Psoas muscle (tissue), 8 donors: ENCODE measurements around the gene CAPN7. TPM values are rescaled to one million over a fixed set of nuclear protein-coding genes. Genes with fewer than 3 reads are reported as not detected.

Source experiments
- ATAC-seq, 4 donors: fragments of 200-7000 bp; cut with Tn5 transposase; one replicate each; pipeline ENCODE4 v1.9.1; 2020; ENCODE audit warnings: moderate library complexity in 3 of 4, mild to moderate bottlenecking in 2 of 4
- DNase-seq, 2 donors: peaks; one replicate each; pipeline ENCODE4 v3.0.0-alpha.2; 2020
- H3K27ac ChIP-seq: fragments of 200-600 bp; one replicate; pipeline ENCODE4 v1.8.0; 2022
- H3K27me3 ChIP-seq, 3 donors: fragments of 200-600 bp in 1 of 3; one replicate each; pipeline versions ENCODE4 v1.6.1 to v1.8.0; 2013 to 2022; ENCODE audit warnings: low read length in 2 of 3, mild to moderate bottlenecking in 2 of 3, moderate library complexity in 1 of 3; ENCODE audit not compliant: insufficient read depth in 3 of 3
- H3K36me3 ChIP-seq, 2 donors: fragments of 200-600 bp in 1 of 2; one replicate each; pipeline versions ENCODE4 v1.6.1 to v1.8.0; 2013 to 2022; ENCODE audit warnings: low read depth in 1 of 2, mild to moderate bottlenecking in 1 of 2, moderate library complexity in 1 of 2; ENCODE audit not compliant: insufficient read depth in 1 of 2
- H3K4me1 ChIP-seq: fragments of 200-600 bp; one replicate; pipeline ENCODE4 v1.8.0; 2022
- H3K4me3 ChIP-seq: fragments of 200-600 bp; one replicate; pipeline ENCODE4 v1.8.0; 2022; ENCODE audit warnings: mild to moderate bottlenecking
- H3K9me3 ChIP-seq: fragments of 200-600 bp; one replicate; pipeline ENCODE4 v1.8.0; 2022
- CTCF ChIP-seq: fragments of 200-600 bp; IDR thresholded peaks from one replicate; pipeline ENCODE4 v1.8.0; 2022; ENCODE audit warnings: antibody characterized with exemption
- WGBS, 3 donors: extraction: QIAGEN DNeasy Blood & Tissue Kit; methylation state at CpG; one replicate each; pipeline versions ENCODE4 v1.1.6 to v1.1.7; 2013; 5-methylcytosine and 5-hydroxymethylcytosine counted together
- intact Hi-C, 2 donors: fragments of 100-400 bp; cut with DNase I; formaldehyde crosslinking; loops; one replicate each; pipeline versions ENCODE4 v1.11.0 to v1.14.2; 2022
- polyA plus RNA-seq, 3 donors: library from polyadenylated mRNA; stranded (reverse); fragments of 200-250 nt; gene quantifications; one replicate each; pipeline ENCODE4 v1.2.3, GENCODE V29; 2013
- total RNA-seq, 4 donors: library from RNA; stranded (reverse); fragmentation: NEBNext Ultra II Directional in 2 of 4; extraction: Animal tissue kit (Norgen Biotek cat#: 25700) in 2 of 4; gene quantifications; one replicate each; pipeline versions ENCODE4 v1.2.1 to v1.2.4, GENCODE V29; 2021 to 2023
- donor health status: healthy with polysubstance abuse.
- donor health status: DM: no; HTN: no; CAD: no; lungs with moderate emphysema.
- donor health status: Bipolar disorder and iron deficiency.
- donor health status: healthy.
- donor health status: DM: yes; HTN: yes; CAD: no.
- donor health status: DM: no; HTN: no; CAD: no.
- donor health status: DM: no; HTN: no; CAD: no.
- donor health status: DM: yes; HTN: yes; CAD: no.

The CAPN7 gene
- total and polyA plus RNA-seq, 7 donors, result 15.2 to 42.7 (median 26.8) TPM

DNA sequence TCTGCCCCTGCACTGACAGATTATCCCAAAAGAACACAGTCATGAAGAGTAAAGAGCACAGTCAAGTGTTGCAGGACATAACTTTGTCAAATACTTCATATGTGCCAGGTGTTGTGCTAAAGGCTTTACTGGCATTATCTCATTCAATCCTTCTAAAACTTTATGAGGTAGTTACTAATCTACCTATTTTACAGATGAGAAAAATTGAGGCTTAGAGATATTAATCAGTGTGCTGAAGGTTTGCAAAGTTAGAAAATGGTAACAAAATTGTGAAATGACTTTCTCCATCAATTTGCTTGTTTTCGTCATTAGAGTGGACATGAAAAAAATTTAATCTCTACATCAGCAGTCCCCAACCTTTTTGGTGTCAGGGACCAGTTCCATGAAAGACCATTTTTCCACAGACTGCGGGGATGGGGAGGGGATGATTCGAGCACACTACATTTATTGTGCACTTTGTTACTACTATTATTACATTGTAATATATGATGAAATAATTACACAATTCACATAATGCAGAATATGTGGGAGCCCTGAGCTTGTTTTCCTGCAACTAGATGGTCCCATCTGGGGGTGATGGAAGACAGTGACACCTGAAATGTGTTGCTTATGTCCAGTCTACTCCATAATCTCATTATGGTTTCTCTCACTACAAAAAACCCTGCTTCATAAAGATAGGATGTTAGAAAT is 8.6 kb upstream of the CAPN7 start:
- Histone ChIP-seq H3K27me3 (no peaks in the 10 kb centered on the region), H3K4me3 (no peak overlapping the region), H3K27ac (no peak overlapping the region), H3K9me3 (no peaks in the 10 kb centered on the region), H3K4me1 (no peaks in the 10 kb centered on the region), H3K36me3 (no peaks in the 10 kb centered on the region)
- no peak for DNase-seq
- 88 to 93% (median 93%) methylated on average over 3 of the region's 3 CpGs for WGBS, 3 donors
- intact Hi-C loops, result no loop called here
- no peak for TF ChIP-seq CTCF
- ATAC-seq, result no peak

DNA sequence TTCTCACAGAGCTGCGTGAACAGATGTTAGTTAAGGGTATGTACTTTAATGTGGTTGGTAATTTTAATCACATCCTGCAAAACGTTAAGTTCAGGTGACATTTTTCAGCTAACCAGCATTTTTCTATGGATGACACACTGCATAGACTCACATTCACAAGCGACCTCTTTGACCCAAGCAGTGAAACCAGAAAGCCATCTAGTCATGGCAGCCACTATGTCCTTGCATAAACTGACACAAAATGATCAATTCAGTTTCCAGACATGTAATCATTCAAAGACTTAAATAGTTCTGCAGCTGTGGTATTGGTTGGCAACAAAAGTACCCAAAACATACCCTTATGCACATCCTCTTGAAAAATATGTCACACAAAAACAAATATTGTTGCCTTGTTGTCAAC is 7.4 kb upstream of the CAPN7 start:
- H3K9me3 ChIP-seq, result no peaks in the 10 kb centered on the region
- no peak for ATAC-seq
- H3K4me3 ChIP-seq, result no peak overlapping the region
- 53 to 59% (median 59%) methylated on average over 3 of the region's 3 CpGs for WGBS, 3 donors
- no peaks in the 10 kb centered on the region for H3K4me1 ChIP-seq
- H3K27ac ChIP-seq, result no peak overlapping the region
- no peak for TF ChIP-seq CTCF
- DNase-seq, result no peak
- no peaks in the 10 kb centered on the region for H3K36me3 ChIP-seq
- no peaks in the 10 kb centered on the region for H3K27me3 ChIP-seq
- intact Hi-C loops, result no loop called here

DNA sequence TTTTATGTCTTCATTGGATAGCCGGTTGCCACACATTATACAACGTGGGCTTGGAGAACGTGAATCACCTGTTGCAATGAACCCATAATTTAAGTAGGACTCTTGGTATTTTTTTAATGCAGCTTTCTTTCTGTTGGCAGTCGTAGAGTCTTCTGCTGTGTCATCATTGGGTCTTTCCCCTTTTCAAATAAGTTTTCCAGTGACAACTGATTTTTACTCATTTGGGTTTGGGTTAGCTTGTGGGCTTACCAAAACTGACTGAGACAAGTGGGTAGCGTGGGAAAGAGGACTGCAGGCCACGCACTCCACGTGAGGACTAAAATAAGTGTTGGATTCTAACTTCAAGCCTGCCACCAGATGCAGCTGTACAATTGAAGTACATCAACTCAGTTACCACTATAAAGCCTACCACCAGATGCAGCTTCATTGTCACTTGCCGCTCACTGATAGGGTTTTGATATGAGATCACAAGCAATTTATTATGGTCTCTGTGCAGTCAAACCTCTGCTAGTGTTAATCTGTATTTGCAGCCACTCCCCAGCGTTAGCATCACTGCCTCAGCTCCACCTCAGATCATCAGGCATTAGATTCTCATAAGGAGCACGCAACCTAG is 6.4 kb upstream of the CAPN7 start:
- no peak for TF ChIP-seq CTCF
- DNase-seq (no peak), ATAC-seq (no peak)
- H3K4me1 ChIP-seq, result no peaks in the 10 kb centered on the region
- intact Hi-C loops, result loop anchor here (5.0 to 10.0 kb wide), 6 partner anchors 92 to 1045 kb away; no protein-coding TSS in a partner anchor
- no peak overlapping the region for H3K27ac ChIP-seq
- no peaks in the 10 kb centered on the region for H3K36me3 ChIP-seq
- 77 to 83% (median 78%) methylated on average over 10 of the region's 10 CpGs for WGBS, 3 donors
- H3K27me3 ChIP-seq, result no peaks in the 10 kb centered on the region
- no peak overlapping the region for H3K4me3 ChIP-seq
- H3K9me3 ChIP-seq, result no peaks in the 10 kb centered on the region

DNA sequence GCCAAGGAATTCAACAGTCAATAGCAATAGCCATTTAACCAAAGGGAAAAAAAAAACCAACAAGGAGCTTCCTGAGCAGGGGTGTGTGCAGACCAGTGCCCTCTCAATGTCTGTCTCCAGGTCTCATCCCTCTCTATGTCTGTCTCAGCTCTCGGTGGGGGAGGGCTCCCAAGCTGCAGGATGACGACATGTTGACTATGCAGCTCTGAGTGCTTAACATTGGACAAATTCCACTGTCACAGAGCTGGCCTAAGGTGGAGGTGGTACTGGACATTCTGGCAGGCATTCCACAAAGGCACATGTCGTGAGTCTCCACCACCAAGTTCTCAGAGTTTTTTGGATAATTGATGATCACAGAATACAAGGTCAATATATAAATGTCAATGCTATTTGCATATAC is 2.0 kb upstream of the CAPN7 start:
- Histone ChIP-seq H3K27ac (no peak overlapping the region), H3K9me3 (no peaks in the 10 kb centered on the region), H3K36me3 (peaks cover 0 to 3% of the 10 kb centered on the region in 2 donors), H3K27me3 (no peaks in the 10 kb centered on the region), H3K4me1 (peaks cover 7% of the 10 kb centered on the region), H3K4me3 (no peak overlapping the region)
- 53 to 64% (median 63%) methylated on average over 3 of the region's 3 CpGs for WGBS, 3 donors
- TF ChIP-seq CTCF, result no peak
- DNase-seq (no peak), ATAC-seq (no peak)
- intact Hi-C loops, result loop anchor here (1.0 to 10.0 kb wide), 7 partner anchors 97 to 1041 kb away; no protein-coding TSS in a partner anchor
